ENCODE measurements around the gene UTF1.

UTF1 gene

DNA sequence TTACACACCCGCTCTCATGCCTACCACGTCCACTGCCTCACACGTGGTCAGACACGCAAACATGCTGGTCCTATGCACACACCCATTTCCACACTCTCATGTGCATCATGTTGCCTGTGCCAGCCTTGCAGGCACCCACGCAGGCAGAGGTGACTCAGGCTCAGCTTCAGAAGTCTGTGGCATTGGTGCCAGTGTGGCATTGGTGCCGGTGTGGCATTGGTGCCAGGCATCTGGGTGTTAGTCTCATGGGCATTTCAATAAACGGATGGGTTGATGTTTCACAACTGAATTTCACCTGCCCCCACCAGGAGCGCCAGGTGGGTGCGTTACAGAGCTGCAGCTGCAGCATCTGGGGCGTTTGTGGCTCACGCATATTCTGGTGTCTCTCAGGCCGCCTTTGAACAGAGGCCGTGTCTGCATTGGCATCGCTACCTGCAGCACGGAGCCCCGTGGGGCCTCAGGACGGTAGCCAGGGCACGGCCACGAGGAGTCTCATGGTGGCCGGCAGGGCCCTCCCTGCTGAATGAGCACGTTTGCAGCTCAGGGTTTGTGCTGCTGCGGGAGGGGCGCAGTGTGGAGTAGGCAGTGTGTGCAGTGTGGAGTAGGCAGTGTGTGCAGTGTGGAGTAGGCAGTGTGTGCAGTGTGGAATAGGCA lies 45.3 kb upstream of the UTF1 start:
- no peak overlapping the region for H3K27ac ChIP-seq (ENCODE audit: extremely low read depth, low read depth, low read length)
- H3K4me3 ChIP-seq (ENCODE audit: low read depth, low read length) = no peak overlapping the region
- CTCF ChIA-PET = no interaction called here
- TF ChIP-seq, protein P1, sequence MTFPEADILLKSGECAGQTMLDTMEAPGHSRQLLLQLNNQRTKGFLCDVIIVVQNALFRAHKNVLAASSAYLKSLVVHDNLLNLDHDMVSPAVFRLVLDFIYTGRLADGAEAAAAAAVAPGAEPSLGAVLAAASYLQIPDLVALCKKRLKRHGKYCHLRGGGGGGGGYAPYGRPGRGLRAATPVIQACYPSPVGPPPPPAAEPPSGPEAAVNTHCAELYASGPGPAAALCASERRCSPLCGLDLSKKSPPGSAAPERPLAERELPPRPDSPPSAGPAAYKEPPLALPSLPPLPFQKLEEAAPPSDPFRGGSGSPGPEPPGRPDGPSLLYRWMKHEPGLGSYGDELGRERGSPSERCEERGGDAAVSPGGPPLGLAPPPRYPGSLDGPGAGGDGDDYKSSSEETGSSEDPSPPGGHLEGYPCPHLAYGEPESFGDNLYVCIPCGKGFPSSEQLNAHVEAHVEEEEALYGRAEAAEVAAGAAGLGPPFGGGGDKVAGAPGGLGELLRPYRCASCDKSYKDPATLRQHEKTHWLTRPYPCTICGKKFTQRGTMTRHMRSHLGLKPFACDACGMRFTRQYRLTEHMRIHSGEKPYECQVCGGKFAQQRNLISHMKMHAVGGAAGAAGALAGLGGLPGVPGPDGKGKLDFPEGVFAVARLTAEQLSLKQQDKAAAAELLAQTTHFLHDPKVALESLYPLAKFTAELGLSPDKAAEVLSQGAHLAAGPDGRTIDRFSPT (tag by site-specific recombination; IDR thresholded peaks at IDR 0.05) = peak; percentile 55
- no peak for TF ChIP-seq ZNF202 (tag by site-specific recombination; IDR thresholded peaks at IDR 0.05; ENCODE audit: borderline replicate concordance)
- H3K9me3 ChIP-seq (ENCODE audit: control insufficient read depth, insufficient read depth, low read depth, low read length) = no peaks in the 10 kb centered on the region
- H3K36me3 ChIP-seq (ENCODE audit: control insufficient read depth in 2 of 2, insufficient read depth in 1 of 2, low read length in 2 of 2) = peaks cover 0 to 9% of the 10 kb centered on the region in 2 experiments; a peak in 1 of 3 replicates
- POLR2A ChIA-PET = no interaction called here
- no peaks in the 10 kb centered on the region for H3K4me1 ChIP-seq (ENCODE audit: control insufficient read depth, insufficient read depth, low read length)

DNA sequence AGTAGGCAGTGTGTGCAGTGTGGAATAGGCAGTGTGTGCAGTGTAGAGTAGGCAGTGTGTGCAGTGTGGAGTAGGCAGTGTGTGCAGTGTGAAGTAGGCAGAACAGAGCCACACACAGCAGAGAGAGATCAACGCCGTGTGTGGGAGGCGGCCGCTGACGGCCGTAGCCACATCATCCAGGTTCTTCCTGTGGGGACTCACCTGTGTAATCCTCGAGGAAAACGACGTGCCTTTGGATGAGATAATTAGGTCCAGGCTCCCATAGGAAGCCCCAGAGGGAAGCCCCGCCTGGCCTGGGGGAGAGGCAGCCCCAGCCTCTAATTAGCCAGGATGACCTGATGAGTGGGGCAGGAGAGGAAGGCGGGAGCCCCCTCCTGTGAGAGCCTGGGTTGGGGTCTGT lies 44.6 kb upstream of the UTF1 start:
- ChIA-PET POLR2A (no interaction called here), CTCF (no interaction called here)
- TF ChIP-seq ZNF23 (tag by site-specific recombination; IDR thresholded peaks at IDR 0.05; ENCODE audit: borderline replicate concordance) (no peak), ZNF121 (tag by site-specific recombination; IDR thresholded peaks at IDR 0.05) (no peak), ZNF560 (tag by site-specific recombination; IDR thresholded peaks at IDR 0.05; ENCODE audit: borderline replicate concordance) (no peak), GLI4 (tag by site-specific recombination; IDR thresholded peaks at IDR 0.05) (no peak)
- TF ChIP-seq, protein P2, sequence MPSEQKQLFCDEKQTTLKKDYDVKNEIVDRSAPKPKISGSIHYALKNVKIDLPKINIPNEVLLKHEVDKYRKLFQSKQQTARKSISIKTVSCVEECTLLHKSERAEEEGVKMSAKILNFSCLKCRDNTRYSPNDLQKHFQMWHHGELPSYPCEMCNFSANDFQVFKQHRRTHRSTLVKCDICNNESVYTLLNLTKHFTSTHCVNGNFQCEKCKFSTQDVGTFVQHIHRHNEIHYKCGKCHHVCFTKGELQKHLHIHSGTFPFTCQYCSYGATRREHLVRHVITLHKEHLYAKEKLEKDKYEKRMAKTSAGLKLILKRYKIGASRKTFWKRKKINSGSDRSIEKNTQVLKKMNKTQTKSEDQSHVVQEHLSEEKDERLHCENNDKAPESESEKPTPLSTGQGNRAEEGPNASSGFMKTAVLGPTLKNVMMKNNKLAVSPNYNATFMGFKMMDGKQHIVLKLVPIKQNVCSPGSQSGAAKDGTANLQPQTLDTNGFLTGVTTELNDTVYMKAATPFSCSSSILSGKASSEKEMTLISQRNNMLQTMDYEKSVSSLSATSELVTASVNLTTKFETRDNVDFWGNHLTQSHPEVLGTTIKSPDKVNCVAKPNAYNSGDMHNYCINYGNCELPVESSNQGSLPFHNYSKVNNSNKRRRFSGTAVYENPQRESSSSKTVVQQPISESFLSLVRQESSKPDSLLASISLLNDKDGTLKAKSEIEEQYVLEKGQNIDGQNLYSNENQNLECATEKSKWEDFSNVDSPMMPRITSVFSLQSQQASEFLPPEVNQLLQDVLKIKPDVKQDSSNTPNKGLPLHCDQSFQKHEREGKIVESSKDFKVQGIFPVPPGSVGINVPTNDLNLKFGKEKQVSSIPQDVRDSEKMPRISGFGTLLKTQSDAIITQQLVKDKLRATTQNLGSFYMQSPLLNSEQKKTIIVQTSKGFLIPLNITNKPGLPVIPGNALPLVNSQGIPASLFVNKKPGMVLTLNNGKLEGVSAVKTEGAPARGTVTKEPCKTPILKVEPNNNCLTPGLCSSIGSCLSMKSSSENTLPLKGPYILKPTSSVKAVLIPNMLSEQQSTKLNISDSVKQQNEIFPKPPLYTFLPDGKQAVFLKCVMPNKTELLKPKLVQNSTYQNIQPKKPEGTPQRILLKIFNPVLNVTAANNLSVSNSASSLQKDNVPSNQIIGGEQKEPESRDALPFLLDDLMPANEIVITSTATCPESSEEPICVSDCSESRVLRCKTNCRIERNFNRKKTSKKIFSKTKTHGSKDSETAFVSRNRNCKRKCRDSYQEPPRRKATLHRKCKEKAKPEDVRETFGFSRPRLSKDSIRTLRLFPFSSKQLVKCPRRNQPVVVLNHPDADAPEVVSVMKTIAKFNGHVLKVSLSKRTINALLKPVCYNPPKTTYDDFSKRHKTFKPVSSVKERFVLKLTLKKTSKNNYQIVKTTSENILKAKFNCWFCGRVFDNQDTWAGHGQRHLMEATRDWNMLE (tag by site-specific recombination; conservative IDR thresholded peaks at IDR 0.05; ENCODE audit: low read depth) = no peak
- no peak overlapping the region for H3K27ac ChIP-seq (ENCODE audit: extremely low read depth, low read depth, low read length)
- H3K4me1 ChIP-seq (ENCODE audit: control insufficient read depth, insufficient read depth, low read length) = no peaks in the 10 kb centered on the region
- H3K36me3 ChIP-seq (ENCODE audit: control insufficient read depth in 2 of 2, insufficient read depth in 1 of 2, low read length in 2 of 2) = peaks cover 0 to 9% of the 10 kb centered on the region in 2 experiments; a peak in 1 of 3 replicates
- H3K4me3 ChIP-seq (ENCODE audit: low read depth, low read length) = no peak overlapping the region
- H3K9me3 ChIP-seq (ENCODE audit: control insufficient read depth, insufficient read depth, low read depth, low read length) = no peaks in the 10 kb centered on the region

DNA sequence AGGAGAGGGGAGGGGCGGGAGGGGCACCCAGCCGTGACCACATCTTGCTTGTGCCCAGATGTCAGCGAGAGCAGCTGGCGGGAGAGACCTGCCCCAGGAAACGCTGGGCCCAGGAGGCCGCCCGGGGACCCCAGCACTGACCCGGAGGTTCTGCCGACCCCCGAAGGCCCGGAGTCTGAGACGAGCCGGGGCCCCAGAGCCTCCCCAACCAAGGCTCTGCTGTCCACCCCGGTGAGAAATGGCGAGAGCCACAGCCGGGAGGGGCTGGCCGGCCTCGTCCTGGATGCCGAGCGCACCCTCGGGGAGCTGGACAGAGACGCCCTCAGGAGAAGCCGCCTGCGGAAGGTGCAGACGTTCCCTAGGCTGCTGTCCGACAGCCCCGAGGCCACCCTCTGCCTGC lies 44.1 kb upstream of the UTF1 start:
- Histone ChIP-seq H3K36me3 (ENCODE audit: control insufficient read depth in 2 of 2, insufficient read depth in 1 of 2, low read length in 2 of 2) (peaks cover 0 to 9% of the 10 kb centered on the region in 2 experiments; a peak in 1 of 3 replicates), H3K4me1 (ENCODE audit: control insufficient read depth, insufficient read depth, low read length) (no peaks in the 10 kb centered on the region), H3K9me3 (ENCODE audit: control insufficient read depth, insufficient read depth, low read depth, low read length) (no peaks in the 10 kb centered on the region), H3K27ac (ENCODE audit: extremely low read depth, low read depth, low read length) (no peak overlapping the region), H3K4me3 (ENCODE audit: low read depth, low read length) (no peak overlapping the region)
- ChIA-PET POLR2A (no interaction called here), CTCF (no interaction called here)
- TF ChIP-seq, protein P3, sequence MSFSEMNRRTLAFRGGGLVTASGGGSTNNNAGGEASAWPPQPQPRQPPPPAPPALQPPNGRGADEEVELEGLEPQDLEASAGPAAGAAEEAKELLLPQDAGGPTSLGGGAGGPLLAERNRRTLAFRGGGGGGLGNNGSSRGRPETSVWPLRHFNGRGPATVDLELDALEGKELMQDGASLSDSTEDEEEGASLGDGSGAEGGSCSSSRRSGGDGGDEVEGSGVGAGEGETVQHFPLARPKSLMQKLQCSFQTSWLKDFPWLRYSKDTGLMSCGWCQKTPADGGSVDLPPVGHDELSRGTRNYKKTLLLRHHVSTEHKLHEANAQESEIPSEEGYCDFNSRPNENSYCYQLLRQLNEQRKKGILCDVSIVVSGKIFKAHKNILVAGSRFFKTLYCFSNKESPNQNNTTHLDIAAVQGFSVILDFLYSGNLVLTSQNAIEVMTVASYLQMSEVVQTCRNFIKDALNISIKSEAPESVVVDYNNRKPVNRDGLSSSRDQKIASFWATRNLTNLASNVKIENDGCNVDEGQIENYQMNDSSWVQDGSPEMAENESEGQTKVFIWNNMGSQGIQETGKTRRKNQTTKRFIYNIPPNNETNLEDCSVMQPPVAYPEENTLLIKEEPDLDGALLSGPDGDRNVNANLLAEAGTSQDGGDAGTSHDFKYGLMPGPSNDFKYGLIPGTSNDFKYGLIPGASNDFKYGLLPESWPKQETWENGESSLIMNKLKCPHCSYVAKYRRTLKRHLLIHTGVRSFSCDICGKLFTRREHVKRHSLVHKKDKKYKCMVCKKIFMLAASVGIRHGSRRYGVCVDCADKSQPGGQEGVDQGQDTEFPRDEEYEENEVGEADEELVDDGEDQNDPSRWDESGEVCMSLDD (tag by site-specific recombination; IDR thresholded peaks at IDR 0.05) = no peak
- TF ChIP-seq WT1 (tag by site-specific recombination; IDR thresholded peaks at IDR 0.05) (no peak), ZNF350 (tag by site-specific recombination; IDR thresholded peaks at IDR 0.05) (no peak), ZNF501 (tag by site-specific recombination; IDR thresholded peaks at IDR 0.05) (no peak), ZNF777 (tag by site-specific recombination; IDR thresholded peaks at IDR 0.05; ENCODE audit: borderline replicate concordance) (no peak), ZNF768 (tag by site-specific recombination; IDR thresholded peaks at IDR 0.05) (no peak), GLIS2 (tag by site-specific recombination; IDR thresholded peaks at IDR 0.05) (no peak)
- TF ChIP-seq, protein P4, sequence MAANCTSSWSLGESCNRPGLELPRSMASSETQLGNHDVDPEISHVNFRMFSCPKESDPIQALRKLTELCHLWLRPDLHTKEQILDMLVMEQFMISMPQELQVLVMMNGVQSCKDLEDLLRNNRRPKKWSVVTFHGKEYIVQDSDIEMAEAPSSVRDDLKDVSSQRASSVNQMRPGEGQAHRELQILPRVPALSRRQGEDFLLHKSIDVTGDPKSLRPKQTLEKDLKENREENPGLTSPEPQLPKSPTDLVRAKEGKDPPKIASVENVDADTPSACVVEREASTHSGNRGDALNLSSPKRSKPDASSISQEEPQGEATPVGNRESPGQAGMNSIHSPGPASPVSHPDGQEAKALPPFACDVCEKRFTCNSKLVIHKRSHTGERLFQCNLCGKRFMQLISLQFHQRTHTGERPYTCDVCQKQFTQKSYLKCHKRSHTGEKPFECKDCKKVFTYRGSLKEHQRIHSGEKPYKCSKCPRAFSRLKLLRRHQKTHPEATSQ (tag by site-specific recombination; IDR thresholded peaks at IDR 0.05) = no peak
- TF ChIP-seq, protein P5, sequence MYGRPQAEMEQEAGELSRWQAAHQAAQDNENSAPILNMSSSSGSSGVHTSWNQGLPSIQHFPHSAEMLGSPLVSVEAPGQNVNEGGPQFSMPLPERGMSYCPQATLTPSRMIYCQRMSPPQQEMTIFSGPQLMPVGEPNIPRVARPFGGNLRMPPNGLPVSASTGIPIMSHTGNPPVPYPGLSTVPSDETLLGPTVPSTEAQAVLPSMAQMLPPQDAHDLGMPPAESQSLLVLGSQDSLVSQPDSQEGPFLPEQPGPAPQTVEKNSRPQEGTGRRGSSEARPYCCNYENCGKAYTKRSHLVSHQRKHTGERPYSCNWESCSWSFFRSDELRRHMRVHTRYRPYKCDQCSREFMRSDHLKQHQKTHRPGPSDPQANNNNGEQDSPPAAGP (tag by site-specific recombination; IDR thresholded peaks at IDR 0.05) = no peak
